ENCODE data around the gene DOCK2. TPM values are rescaled to one million over a fixed set of nuclear protein-coding genes. Genes with fewer than 3 reads are reported as not detected.

The DOCK2 gene
- total and polyA plus RNA-seq, 2 donors (not counting 1 experiment from before 2014, with no cell fraction given): 1.1 to 8.9 TPM

GRCh38 chr5:170067574-170068170 lies 430.6 kb downstream of the DOCK2 start:
- Histone ChIP-seq H4K20me1 (ENCODE audit: control insufficient read depth, extremely low read depth, insufficient read depth, low read length) (no peaks in the 10 kb centered on the region), H3K27me3 (ENCODE audit: control insufficient read depth, insufficient read depth, low read length) (no peaks in the 10 kb centered on the region), H3K27ac (ENCODE audit: insufficient read depth, low read length) (no peak overlapping the region), H3K36me3 (ENCODE audit: control insufficient read depth, insufficient read depth, low read length) (no peaks in the 10 kb centered on the region), H3K9me3 (ENCODE audit: control insufficient read depth, insufficient read depth, low read depth, low read length) (no peaks in the 10 kb centered on the region), H3K79me2 (ENCODE audit: control insufficient read depth, insufficient read depth, low read length) (no peaks in the 10 kb centered on the region), H3K9ac (ENCODE audit: insufficient read depth, low read length) (no peak overlapping the region), H3K4me1 (ENCODE audit: control insufficient read depth, extremely low read depth, insufficient read depth, low read length) (no peaks in the 10 kb centered on the region), H2AFZ (ENCODE audit: low read length) (no peak overlapping the region), H3K4me2 (ENCODE audit: extremely low read depth, insufficient read depth, low read length) (no peak overlapping the region), H3K4me3 (replicated peaks in 1 of 4; ENCODE audit: control extremely low read depth in 1 of 4, insufficient read depth in 1 of 4, low read depth in 3 of 4, low read length in 4 of 4) (no peak overlapping the region)
- no peak for TF ChIP-seq CTCF (conservative IDR thresholded peaks at IDR 0.05 in 1 of 2, IDR thresholded peaks at IDR 0.05 in 1 of 2; ENCODE audit: low read depth in 1 of 2, low read length in 2 of 2)
- DNase-seq (ENCODE audit: low read depth in 2 of 2): no peak

- no peaks in the 10 kb centered on the region for H3K79me2 ChIP-seq (ENCODE audit: control insufficient read depth, insufficient read depth, low read length)
- H3K4me1 ChIP-seq (ENCODE audit: control insufficient read depth, extremely low read depth, insufficient read depth, low read length): no peaks in the 10 kb centered on the region
Measured at GRCh38 chr5:170069512-170069911, 432.4 kb downstream of the DOCK2 start.

More at GRCh38 chr5:170069512-170069911, 432.4 kb downstream of the DOCK2 start:
- H3K9ac ChIP-seq (ENCODE audit: insufficient read depth, low read length): no peak overlapping the region
- H3K4me3 ChIP-seq (replicated peaks in 1 of 4; ENCODE audit: control extremely low read depth in 1 of 4, insufficient read depth in 1 of 4, low read depth in 3 of 4, low read length in 4 of 4): no peak overlapping the region
- no peaks in the 10 kb centered on the region for H3K36me3 ChIP-seq (ENCODE audit: control insufficient read depth, insufficient read depth, low read length)
- TF ChIP-seq EZH2 (IDR thresholded peaks at IDR 0.05; ENCODE audit: low read length, missing control alignments) (no peak), CTCF (conservative IDR thresholded peaks at IDR 0.05 in 1 of 2, IDR thresholded peaks at IDR 0.05 in 1 of 2; ENCODE audit: low read depth in 1 of 2, low read length in 2 of 2) (no peak)
- H3K27me3 ChIP-seq (ENCODE audit: control insufficient read depth, insufficient read depth, low read length): no peaks in the 10 kb centered on the region
- no peaks in the 10 kb centered on the region for H3K9me3 ChIP-seq (ENCODE audit: control insufficient read depth, insufficient read depth, low read depth, low read length)
- no peak overlapping the region for H3K27ac ChIP-seq (ENCODE audit: insufficient read depth, low read length)
- H3K4me2 ChIP-seq (ENCODE audit: extremely low read depth, insufficient read depth, low read length): no peak overlapping the region
- no peaks in the 10 kb centered on the region for H4K20me1 ChIP-seq (ENCODE audit: control insufficient read depth, extremely low read depth, insufficient read depth, low read length)
- no peak for DNase-seq (ENCODE audit: low read depth in 2 of 2)
- H2AFZ ChIP-seq (ENCODE audit: low read length): no peak overlapping the region

All from fibroblast of lung (primary cell).